Vagina (tissue), 2 donors: ENCODE results near the gene HPCAL1. TPM values are rescaled to one million over a fixed set of nuclear protein-coding genes. Genes with fewer than 3 reads are reported as not detected.

Source experiments
- DNase-seq, 2 donors: peaks; one replicate each; pipeline ENCODE4 v3.0.0-alpha.2; 2017; ENCODE audit errors: extremely low spot score in 2 of 2
- H3K27ac ChIP-seq: fragments of 200-600 bp; sonication (generic); one replicate; pipeline ENCODE4 v1.5.1; 2019
- H3K27me3 ChIP-seq: fragments of 200-600 bp; sonication (generic); one replicate; pipeline ENCODE4 v1.5.1; 2019
- H3K36me3 ChIP-seq, 2 donors: fragments of 200-600 bp; sonication (generic); one replicate each; pipeline ENCODE4 v1.5.1; 2017 to 2019
- H3K4me1 ChIP-seq: fragments of 200-600 bp; sonication (generic); one replicate; pipeline ENCODE4 v1.5.1; 2019
- H3K4me3 ChIP-seq, 2 donors: fragments of 200-600 bp; sonication (generic); 1 replicate in 1 of 2; 2 replicates in 1 of 2; pipeline ENCODE4 v1.5.1; 2016 to 2019
- H3K9me3 ChIP-seq: fragments of 200-600 bp; sonication (generic); one replicate; pipeline ENCODE4 v1.5.1; 2019
- CTCF ChIP-seq, 3 experiments: fragments of 450-650 bp in 2 of 3; fragments of 200-600 bp in 1 of 3; sonication (generic) in 1 of 3; IDR thresholded peaks; one replicate each; pipeline ENCODE4 v1.5.1; 2017 to 2019; ENCODE audit warnings: antibody characterized with exemption in 3 of 3, mild to moderate bottlenecking in 2 of 3, moderate library complexity in 2 of 3
- POLR2A ChIP-seq, 2 donors: fragments of 450-650 bp; IDR thresholded peaks; one replicate each; pipeline ENCODE4 v1.6.1; 2017; ENCODE audit warnings: antibody characterized with exemption in 2 of 2, mild to moderate bottlenecking in 2 of 2, moderate library complexity in 2 of 2
- POLR2AphosphoS5 ChIP-seq, 2 donors: sonication (generic); formaldehyde crosslinking; IDR thresholded peaks; one replicate each; pipeline ENCODE4 v1.9.0; 2017; ENCODE audit warnings: antibody characterized with exemption in 2 of 2, mild to moderate bottlenecking in 2 of 2, low read depth in 1 of 2; ENCODE audit not compliant: insufficient read depth in 1 of 2
- intact Hi-C: fragments of 100-400 bp; cut with DNase I; formaldehyde crosslinking; loops from one replicate; pipeline ENCODE4 v1.15.1; 2023
- total RNA-seq: library from RNA; depleted of rRNA; stranded (reverse); fragments of >200 nt; gene quantifications from one replicate; pipeline ENCODE4 v1.2.3, GENCODE V29; 2016

The HPCAL1 gene
- total RNA-seq, 1 donor from 2014 or later: 43.7 TPM

DNA sequence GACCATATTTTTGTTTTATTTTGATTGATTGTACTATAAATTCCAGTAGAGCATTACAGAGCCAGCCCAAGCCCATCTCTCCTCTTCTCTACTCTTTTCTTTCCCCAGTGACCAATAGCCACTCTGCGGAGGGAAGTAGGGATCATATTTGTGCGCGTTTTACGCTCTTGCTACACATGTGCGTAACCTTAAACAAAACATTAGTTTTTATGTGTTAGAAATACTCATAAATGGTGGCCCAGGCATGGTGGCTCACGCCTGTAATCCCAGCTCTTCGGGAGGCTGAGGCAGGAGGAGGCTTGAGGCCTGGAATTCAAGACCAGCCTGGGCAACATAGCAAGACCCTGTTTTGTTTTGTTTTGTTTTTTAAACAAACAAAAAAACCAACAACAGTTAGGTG is 31.3 kb downstream of the HPCAL1 start:
- intact Hi-C loops: no loop called here
- Histone ChIP-seq H3K4me1 (peaks cover 45% of the 10 kb centered on the region), H3K4me3 (no peak overlapping the region), H3K27me3 (no peaks in the 10 kb centered on the region), H3K36me3 (no peaks in the 10 kb centered on the region), H3K9me3 (no peaks in the 10 kb centered on the region), H3K27ac (no peak overlapping the region)
- DNase-seq: no peak
- TF ChIP-seq CTCF (IDR thresholded peaks at IDR 0.05): no peak
- no peak for TF ChIP-seq POLR2AphosphoS5 (IDR thresholded peaks at IDR 0.05; ENCODE audit: insufficient read depth in 1 of 2, low read depth in 1 of 2)
- TF ChIP-seq POLR2A (IDR thresholded peaks at IDR 0.05): no peak

- intact Hi-C loops: no loop called here
- no peak for DNase-seq
- Histone ChIP-seq H3K4me1 (peaks cover 32% of the 10 kb centered on the region), H3K4me3 (no peak overlapping the region), H3K27me3 (no peaks in the 10 kb centered on the region), H3K36me3 (no peaks in the 10 kb centered on the region), H3K9me3 (no peaks in the 10 kb centered on the region), H3K27ac (no peak overlapping the region)
- TF ChIP-seq POLR2A (IDR thresholded peaks at IDR 0.05) (no peak), CTCF (IDR thresholded peaks at IDR 0.05) (no peak), POLR2AphosphoS5 (IDR thresholded peaks at IDR 0.05; ENCODE audit: insufficient read depth in 1 of 2, low read depth in 1 of 2) (no peak)
Measured at GRCh38 chr2:10335046-10335840, 32.5 kb downstream of the HPCAL1 start.

- Histone ChIP-seq H3K27ac (no peak overlapping the region), H3K36me3 (no peaks in the 10 kb centered on the region), H3K4me1 (peaks cover 21% of the 10 kb centered on the region), H3K9me3 (no peaks in the 10 kb centered on the region), H3K4me3 (no peak overlapping the region), H3K27me3 (no peaks in the 10 kb centered on the region)
- no peak for DNase-seq
- TF ChIP-seq CTCF (IDR thresholded peaks at IDR 0.05): no peak
- no peak for TF ChIP-seq POLR2A (IDR thresholded peaks at IDR 0.05)
- TF ChIP-seq POLR2AphosphoS5 (IDR thresholded peaks at IDR 0.05; ENCODE audit: insufficient read depth in 1 of 2, low read depth in 1 of 2): no peak
- intact Hi-C loops: no loop called here
Measured at GRCh38 chr2:10336283-10336682, 33.6 kb downstream of the HPCAL1 start.

- DNase-seq: no peak
- intact Hi-C loops: no loop called here
- Histone ChIP-seq H3K4me3 (no peak overlapping the region), H3K9me3 (no peaks in the 10 kb centered on the region), H3K27ac (no peak overlapping the region), H3K4me1 (peaks cover 8% of the 10 kb centered on the region), H3K36me3 (no peaks in the 10 kb centered on the region), H3K27me3 (no peaks in the 10 kb centered on the region)
- no peak for TF ChIP-seq POLR2AphosphoS5 (IDR thresholded peaks at IDR 0.05; ENCODE audit: insufficient read depth in 1 of 2, low read depth in 1 of 2)
- no peak for TF ChIP-seq CTCF (IDR thresholded peaks at IDR 0.05)
- TF ChIP-seq POLR2A (IDR thresholded peaks at IDR 0.05): no peak
Measured at GRCh38 chr2:10337449-10338269, 35.0 kb downstream of the HPCAL1 start.
